Measurements from ENCODE around the gene FOLR2.

FOLR2 gene

DNA sequence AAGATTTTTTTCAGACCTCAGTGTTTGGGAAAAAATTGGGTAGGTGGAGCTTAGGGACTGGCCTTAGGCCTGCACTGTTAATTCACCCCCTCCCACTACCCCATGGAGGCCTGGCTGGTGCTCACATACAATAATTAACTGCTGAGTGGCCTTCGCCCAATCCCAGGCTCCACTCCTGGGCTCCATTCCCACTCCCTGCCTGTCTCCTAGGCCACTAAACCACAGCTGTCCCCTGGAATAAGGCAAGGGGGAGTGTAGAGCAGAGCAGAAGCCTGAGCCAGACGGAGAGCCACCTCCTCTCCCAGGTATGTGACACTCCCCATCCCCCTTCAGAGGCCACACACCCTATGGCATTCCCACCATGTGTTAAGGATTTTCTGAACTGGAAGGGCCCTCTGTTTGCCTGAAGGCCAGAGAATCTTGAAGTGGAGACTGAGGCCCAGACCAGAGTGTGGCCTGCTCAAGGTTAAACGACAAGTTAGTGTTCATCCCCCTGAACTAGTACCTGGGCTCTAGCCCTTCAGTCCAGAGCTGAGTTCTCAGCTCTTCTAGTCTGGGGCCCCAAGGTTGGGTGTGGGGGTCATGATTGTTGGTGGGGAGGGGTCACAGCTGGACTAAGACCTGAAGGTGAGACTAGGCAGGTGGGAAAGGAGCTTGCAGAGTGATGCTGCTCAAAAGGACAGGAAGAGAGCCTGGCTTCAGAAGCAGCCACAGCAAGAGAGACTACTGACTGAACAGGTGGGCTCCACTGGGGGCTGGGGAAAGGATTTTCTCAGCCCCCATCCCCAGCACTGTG is 26.9 kb upstream of the FOLR2 start:
- Histone ChIP-seq H3K4ac (ENCODE audit: low read depth, low read length) (no peak overlapping the region), H2BK120ac (ENCODE audit: insufficient read depth, low read length, poor library complexity) (no peak overlapping the region), H3K4me1 (ENCODE audit: control insufficient read depth in 1 of 2, insufficient read depth in 2 of 2, low read length in 2 of 2) (peaks cover 15 to 22% of the 10 kb centered on the region in 2 experiments), H3K36me3 (ENCODE audit: control insufficient read depth in 1 of 2, insufficient read depth in 2 of 2, low read length in 2 of 2) (no peaks in the 10 kb centered on the region), H2AK5ac (ENCODE audit: low read length) (peak overlapping the region; percentile 53), H2BK12ac (ENCODE audit: low read length) (peak overlapping the region; percentile 35), H3K23ac (ENCODE audit: low read length) (no peak overlapping the region), H3K4me2 (ENCODE audit: low read length) (no peak overlapping the region), H2BK5ac (ENCODE audit: low read depth, low read length, poor library complexity) (no peak overlapping the region), H3K18ac (ENCODE audit: low read length) (no peak overlapping the region), H3K9me3 (ENCODE audit: insufficient read depth, low read depth, low read length) (no peaks in the 10 kb centered on the region), H3K79me2 (ENCODE audit: control insufficient read depth, insufficient read depth, low read length, poor library complexity) (no peaks in the 10 kb centered on the region), H4K12ac (ENCODE audit: low read depth, low read length) (no peak overlapping the region), H4K91ac (ENCODE audit: low read depth, low read length) (peak overlapping the region; percentile 70), H3K4me3 (ENCODE audit: low read depth, low read length) (no peak overlapping the region), H3K14ac (ENCODE audit: low read length) (no peak overlapping the region), H4K8ac (ENCODE audit: low read depth, low read length) (peak overlapping the region; percentile 14), H3K27me3 (ENCODE audit: insufficient read depth, low read length) (no peaks in the 10 kb centered on the region), H2AFZ (ENCODE audit: insufficient read depth, low read length, poor library complexity) (peak overlapping the region; percentile 25), H3K79me1 (ENCODE audit: low read length) (peaks cover 5% of the 10 kb centered on the region), H3K27ac (ENCODE audit: low read depth, low read length) (no peak overlapping the region), H3K9ac (ENCODE audit: low read length) (no peak overlapping the region)
- no CpG with 5 or more reads among the region's 3 CpGs for WGBS (ENCODE audit: extremely low coverage, insufficient coverage, insufficient read length)
- peak; percentile 35 to 39 for DNase-seq

GRCh38 chr11:72190631-72191071 is 25.9 kb upstream of the FOLR2 start:
- no peak overlapping the region for H2BK120ac ChIP-seq (ENCODE audit: insufficient read depth, low read length, poor library complexity)
- H3K4me3 ChIP-seq (ENCODE audit: low read depth, low read length) = no peak overlapping the region
- H3K9ac ChIP-seq (ENCODE audit: low read length) = no peak overlapping the region
- H2AFZ ChIP-seq (ENCODE audit: insufficient read depth, low read length, poor library complexity) = no peak overlapping the region
- H3K9me3 ChIP-seq (ENCODE audit: insufficient read depth, low read depth, low read length) = peaks cover 3% of the 10 kb centered on the region
- H4K91ac ChIP-seq (ENCODE audit: low read depth, low read length) = peak overlapping the region; percentile 70
- no peak overlapping the region for H3K14ac ChIP-seq (ENCODE audit: low read length)
- H3K27me3 ChIP-seq (ENCODE audit: insufficient read depth, low read length) = no peaks in the 10 kb centered on the region
- no peaks in the 10 kb centered on the region for H3K36me3 ChIP-seq (ENCODE audit: control insufficient read depth in 1 of 2, insufficient read depth in 2 of 2, low read length in 2 of 2)
- peak overlapping the region; percentile 32 for H4K8ac ChIP-seq (ENCODE audit: low read depth, low read length)
- H3K79me1 ChIP-seq (ENCODE audit: low read length) = peaks cover 5% of the 10 kb centered on the region
- H3K4ac ChIP-seq (ENCODE audit: low read depth, low read length) = no peak overlapping the region
- H3K18ac ChIP-seq (ENCODE audit: low read length) = no peak overlapping the region
- H3K27ac ChIP-seq (ENCODE audit: low read depth, low read length) = no peak overlapping the region
- H3K4me1 ChIP-seq (ENCODE audit: control insufficient read depth in 1 of 2, insufficient read depth in 2 of 2, low read length in 2 of 2) = peaks cover 15 to 22% of the 10 kb centered on the region in 2 experiments
- H3K79me2 ChIP-seq (ENCODE audit: control insufficient read depth, insufficient read depth, low read length, poor library complexity) = no peaks in the 10 kb centered on the region
- peak in 1 of 2 donors; percentile 50 for DNase-seq
- WGBS (ENCODE audit: extremely low coverage, insufficient coverage, insufficient read length) = no CpG with 5 or more reads among the region's 5 CpGs
- H2AK5ac ChIP-seq (ENCODE audit: low read length) = peak overlapping the region; percentile 96
- H4K12ac ChIP-seq (ENCODE audit: low read depth, low read length) = no peak overlapping the region
- no peak overlapping the region for H3K23ac ChIP-seq (ENCODE audit: low read length)
- no peak overlapping the region for H2BK5ac ChIP-seq (ENCODE audit: low read depth, low read length, poor library complexity)
- H2BK12ac ChIP-seq (ENCODE audit: low read length) = peak overlapping the region; percentile 90
- no peak overlapping the region for H3K4me2 ChIP-seq (ENCODE audit: low read length)

GRCh38 chr11:72191961-72192381 is 24.6 kb upstream of the FOLR2 start, which contains the start of gene FOLR1:
FOLR1 (plus strand) TSS chr11:72192140; CDS start chr11:72192174, 34 bp downstream.
- no peak within 1 kb of the TSS for H3K23ac ChIP-seq (ENCODE audit: low read length)
- H2BK5ac ChIP-seq (ENCODE audit: low read depth, low read length, poor library complexity) = no peak within 1 kb of the TSS
- H2AFZ ChIP-seq (ENCODE audit: insufficient read depth, low read length, poor library complexity) = no peak within 1 kb of the TSS
- H3K14ac ChIP-seq (ENCODE audit: low read length) = no peak within 1 kb of the TSS
- H3K4me2 ChIP-seq (ENCODE audit: low read length) = no peak within 1 kb of the TSS
- peak within 1 kb of the TSS; percentile 70 for H4K91ac ChIP-seq (ENCODE audit: low read depth, low read length)
- H3K9ac ChIP-seq (ENCODE audit: low read length) = no peak within 1 kb of the TSS
- peak within 1 kb of the TSS; percentile 96 for H2AK5ac ChIP-seq (ENCODE audit: low read length)
- no CpG with 5 or more reads among the region's 5 CpGs for WGBS (ENCODE audit: extremely low coverage, insufficient coverage, insufficient read length)
- peaks cover 15 to 22% of the 10 kb centered on the region in 2 experiments for H3K4me1 ChIP-seq (ENCODE audit: control insufficient read depth in 1 of 2, insufficient read depth in 2 of 2, low read length in 2 of 2)
- no peak within 1 kb of the TSS for H3K18ac ChIP-seq (ENCODE audit: low read length)
- H3K9me3 ChIP-seq (ENCODE audit: insufficient read depth, low read depth, low read length) = peaks cover 3% of the 10 kb centered on the region
- no peak within 1 kb of the TSS for H3K27ac ChIP-seq (ENCODE audit: low read depth, low read length)
- H3K4me3 ChIP-seq (ENCODE audit: low read depth, low read length) = no peak within 1 kb of the TSS
- peak within 1 kb of the TSS; percentile 24 for H2BK12ac ChIP-seq (ENCODE audit: low read length)
- peak within 1 kb of the TSS; percentile 6 for H4K8ac ChIP-seq (ENCODE audit: low read depth, low read length)
- no peaks in the 10 kb centered on the region for H3K27me3 ChIP-seq (ENCODE audit: insufficient read depth, low read length)
- H3K79me2 ChIP-seq (ENCODE audit: control insufficient read depth, insufficient read depth, low read length, poor library complexity) = no peaks in the 10 kb centered on the region
- H4K12ac ChIP-seq (ENCODE audit: low read depth, low read length) = no peak within 1 kb of the TSS
- no peaks in the 10 kb centered on the region for H3K36me3 ChIP-seq (ENCODE audit: control insufficient read depth in 1 of 2, insufficient read depth in 2 of 2, low read length in 2 of 2)
- DNase-seq = peak; percentile 46 to 52
- no peak within 1 kb of the TSS for H3K4ac ChIP-seq (ENCODE audit: low read depth, low read length)
- peaks cover 5% of the 10 kb centered on the region for H3K79me1 ChIP-seq (ENCODE audit: low read length)
- no peak within 1 kb of the TSS for H2BK120ac ChIP-seq (ENCODE audit: insufficient read depth, low read length, poor library complexity)

GRCh38 chr11:72195518-72196270 is 20.9 kb upstream of the FOLR2 start:
- Histone ChIP-seq H2BK12ac (ENCODE audit: low read length) (no peak overlapping the region), H3K14ac (ENCODE audit: low read length) (no peak overlapping the region), H2BK5ac (ENCODE audit: low read depth, low read length, poor library complexity) (no peak overlapping the region), H3K4ac (ENCODE audit: low read depth, low read length) (no peak overlapping the region), H4K8ac (ENCODE audit: low read depth, low read length) (no peak overlapping the region), H4K12ac (ENCODE audit: low read depth, low read length) (no peak overlapping the region), H3K4me1 (ENCODE audit: control insufficient read depth in 1 of 2, insufficient read depth in 2 of 2, low read length in 2 of 2) (peaks cover 11 to 13% of the 10 kb centered on the region in 2 experiments), H3K9ac (ENCODE audit: low read length) (no peak overlapping the region), H3K79me1 (ENCODE audit: low read length) (peaks cover 5% of the 10 kb centered on the region), H3K27ac (ENCODE audit: low read depth, low read length) (no peak overlapping the region), H3K4me2 (ENCODE audit: low read length) (no peak overlapping the region), H3K36me3 (ENCODE audit: control insufficient read depth in 1 of 2, insufficient read depth in 2 of 2, low read length in 2 of 2) (no peaks in the 10 kb centered on the region), H2AK5ac (ENCODE audit: low read length) (no peak overlapping the region), H3K27me3 (ENCODE audit: insufficient read depth, low read length) (no peaks in the 10 kb centered on the region), H3K79me2 (ENCODE audit: control insufficient read depth, insufficient read depth, low read length, poor library complexity) (no peaks in the 10 kb centered on the region), H2BK120ac (ENCODE audit: insufficient read depth, low read length, poor library complexity) (no peak overlapping the region), H3K23ac (ENCODE audit: low read length) (no peak overlapping the region), H3K18ac (ENCODE audit: low read length) (no peak overlapping the region), H4K91ac (ENCODE audit: low read depth, low read length) (no peak overlapping the region), H2AFZ (ENCODE audit: insufficient read depth, low read length, poor library complexity) (no peak overlapping the region), H3K9me3 (ENCODE audit: insufficient read depth, low read depth, low read length) (peaks cover 3% of the 10 kb centered on the region), H3K4me3 (ENCODE audit: low read depth, low read length) (no peak overlapping the region)
- no CpG with 5 or more reads among the region's 12 CpGs for WGBS (ENCODE audit: extremely low coverage, insufficient coverage, insufficient read length)
- no peak for DNase-seq
